Activated T-helper 1 cell treated with anti-CD3 and anti-CD28 coated beads, Interleukin-12 subunit alpha, Interleukin-12 subunit beta, Interleukin-2, Interleukin-4 antibody, amounts not matched to agents 30 ng/mL and 10 ng/mL and 1 ng/mL, durations not matched to agents 14 hours and 24 hours and 36 hours (primary cell): Measurements from ENCODE around the gene CCDC85C. TPM values are rescaled to one million over a fixed set of nuclear protein-coding genes. Genes with fewer than 3 reads are reported as not detected.

Experiments
- DNase-seq: peaks from one replicate; pipeline ENCODE4 v3.0.0; 2021; ENCODE audit warnings: low spot score
- H3K27ac Mint-ChIP-seq: one replicate; pipeline ENCODE4 v1.8.0; 2021; ENCODE audit warnings: mild to moderate bottlenecking, mixed read lengths
- H3K27me3 Mint-ChIP-seq: one replicate; pipeline ENCODE4 v1.8.0; 2022; ENCODE audit warnings: mild to moderate bottlenecking, moderate library complexity, mixed read lengths; ENCODE audit not compliant: insufficient read depth
- H3K36me3 Mint-ChIP-seq: one replicate; pipeline ENCODE4 v1.8.0; 2021; ENCODE audit warnings: low read depth, mixed read lengths
- H3K4me1 Mint-ChIP-seq: one replicate; pipeline ENCODE4 v1.8.0; 2021; ENCODE audit warnings: low read depth, mixed read lengths
- H3K4me3 Mint-ChIP-seq: one replicate; pipeline ENCODE4 v1.8.0; 2021; ENCODE audit warnings: mild to moderate bottlenecking, moderate library complexity, mixed read lengths
- H3K9me3 Mint-ChIP-seq: one replicate; pipeline ENCODE4 v1.8.0; 2021; ENCODE audit warnings: mixed read lengths
- intact Hi-C: fragments of 100-400 bp; cut with micrococcal nuclease; formaldehyde crosslinking; loops from one replicate; pipeline ENCODE4 v1.15.1; 2024
- total RNA-seq: library from RNA; stranded (reverse); gene quantifications from 2 replicates; pipeline ENCODE4 v1.2.3, GENCODE V29; 2022

The CCDC85C gene
- total RNA-seq, 1 donor from 2014 or later: 7.4 TPM

GRCh38 chr14:99516156-99516870, 87.7 kb downstream of the CCDC85C start:
- no peaks in the 10 kb centered on the region for H3K9me3 Mint-ChIP-seq
- no peak for DNase-seq
- no peak overlapping the region for H3K4me3 Mint-ChIP-seq
- H3K27ac Mint-ChIP-seq: no peak overlapping the region
- H3K36me3 Mint-ChIP-seq: peaks cover 1% of the 10 kb centered on the region
- H3K4me1 Mint-ChIP-seq: no peaks in the 10 kb centered on the region
- intact Hi-C loops: no loop called here
- no peaks in the 10 kb centered on the region for H3K27me3 Mint-ChIP-seq

- no peak overlapping the region for H3K4me3 Mint-ChIP-seq
- H3K4me1 Mint-ChIP-seq: no peaks in the 10 kb centered on the region
- H3K27me3 Mint-ChIP-seq: no peaks in the 10 kb centered on the region
- no peak for DNase-seq
- no peak overlapping the region for H3K27ac Mint-ChIP-seq
- intact Hi-C loops: no loop called here
- H3K36me3 Mint-ChIP-seq: peaks cover 1% of the 10 kb centered on the region
- H3K9me3 Mint-ChIP-seq: no peaks in the 10 kb centered on the region
Measured at GRCh38 chr14:99515301-99516155, 88.5 kb downstream of the CCDC85C start.

- Mint-ChIP-seq H3K36me3 (peaks cover 2% of the 10 kb centered on the region), H3K27ac (no peak overlapping the region), H3K4me1 (no peaks in the 10 kb centered on the region), H3K9me3 (no peaks in the 10 kb centered on the region), H3K27me3 (no peaks in the 10 kb centered on the region), H3K4me3 (no peak overlapping the region)
- no peak for DNase-seq
- intact Hi-C loops: no loop called here
Measured at GRCh38 chr14:99514552-99515300, 89.3 kb downstream of the CCDC85C start.

- no peak for DNase-seq
- Mint-ChIP-seq H3K4me1 (no peaks in the 10 kb centered on the region), H3K27me3 (no peaks in the 10 kb centered on the region), H3K4me3 (no peak overlapping the region), H3K27ac (no peak overlapping the region), H3K9me3 (no peaks in the 10 kb centered on the region), H3K36me3 (peaks cover 8% of the 10 kb centered on the region)
- intact Hi-C loops: no loop called here
Measured at GRCh38 chr14:99513946-99514551, 90.0 kb downstream of the CCDC85C start.

- Mint-ChIP-seq H3K9me3 (no peaks in the 10 kb centered on the region), H3K27ac (no peak overlapping the region), H3K4me3 (no peak overlapping the region), H3K4me1 (no peaks in the 10 kb centered on the region), H3K27me3 (no peaks in the 10 kb centered on the region), H3K36me3 (peaks cover 14% of the 10 kb centered on the region)
- DNase-seq: no peak
- intact Hi-C loops: no loop called here
Measured at GRCh38 chr14:99513183-99513694, 90.8 kb downstream of the CCDC85C start.

GRCh38 chr14:99512571-99513182, 91.3 kb downstream of the CCDC85C start:
- Mint-ChIP-seq H3K4me1 (no peaks in the 10 kb centered on the region), H3K36me3 (peaks cover 19% of the 10 kb centered on the region), H3K27ac (no peak overlapping the region), H3K27me3 (no peaks in the 10 kb centered on the region), H3K4me3 (no peak overlapping the region), H3K9me3 (no peaks in the 10 kb centered on the region)
- intact Hi-C loops: no loop called here
- no peak for DNase-seq

GRCh38 chr14:99512110-99512449, 91.9 kb downstream of the CCDC85C start:
- H3K36me3 Mint-ChIP-seq: peaks cover 25% of the 10 kb centered on the region
- H3K27ac Mint-ChIP-seq: no peak overlapping the region
- no peak for DNase-seq
- intact Hi-C loops: no loop called here
- H3K4me1 Mint-ChIP-seq: no peaks in the 10 kb centered on the region
- no peak overlapping the region for H3K4me3 Mint-ChIP-seq
- H3K9me3 Mint-ChIP-seq: no peaks in the 10 kb centered on the region
- H3K27me3 Mint-ChIP-seq: no peaks in the 10 kb centered on the region

- H3K4me1 Mint-ChIP-seq: no peaks in the 10 kb centered on the region
- peaks cover 29% of the 10 kb centered on the region for H3K36me3 Mint-ChIP-seq
- H3K27me3 Mint-ChIP-seq: no peaks in the 10 kb centered on the region
- intact Hi-C loops: no loop called here
- H3K9me3 Mint-ChIP-seq: no peaks in the 10 kb centered on the region
- H3K4me3 Mint-ChIP-seq: no peak overlapping the region
- DNase-seq: no peak
- no peak overlapping the region for H3K27ac Mint-ChIP-seq
Measured at GRCh38 chr14:99511421-99512109, 92.4 kb downstream of the CCDC85C start.

GRCh38 chr14:99510556-99511139, 93.4 kb downstream of the CCDC85C start:
- Mint-ChIP-seq H3K4me3 (no peak overlapping the region), H3K27me3 (no peaks in the 10 kb centered on the region), H3K27ac (no peak overlapping the region), H3K4me1 (no peaks in the 10 kb centered on the region), H3K9me3 (no peaks in the 10 kb centered on the region), H3K36me3 (peaks cover 37% of the 10 kb centered on the region)
- intact Hi-C loops: no loop called here
- no peak for DNase-seq

GRCh38 chr14:99509871-99510555, 94.0 kb downstream of the CCDC85C start:
- Mint-ChIP-seq H3K36me3 (peaks cover 41% of the 10 kb centered on the region), H3K27me3 (no peaks in the 10 kb centered on the region), H3K9me3 (no peaks in the 10 kb centered on the region), H3K27ac (no peak overlapping the region), H3K4me3 (no peak overlapping the region), H3K4me1 (no peaks in the 10 kb centered on the region)
- no peak for DNase-seq
- intact Hi-C loops: no loop called here

- intact Hi-C loops: no loop called here
- H3K27me3 Mint-ChIP-seq: no peaks in the 10 kb centered on the region
Measured at GRCh38 chr14:99508896-99509629, 94.9 kb downstream of the CCDC85C start.

More at GRCh38 chr14:99508896-99509629, 94.9 kb downstream of the CCDC85C start:
- Mint-ChIP-seq H3K4me1 (no peaks in the 10 kb centered on the region), H3K27ac (no peak overlapping the region), H3K4me3 (no peak overlapping the region), H3K9me3 (no peaks in the 10 kb centered on the region), H3K36me3 (peaks cover 48% of the 10 kb centered on the region)
- DNase-seq: no peak
